ENCODE results near the gene KANSL1. TPM values are rescaled to one million over a fixed set of nuclear protein-coding genes. Genes with fewer than 3 reads are reported as not detected.
"Not testable (repeated sequence)": the region's sequence is repeated elsewhere in the genome, so short reads cannot be mapped to it uniquely, and the experiment has no call there.

KANSL1 gene
- total and polyA plus RNA-seq, 12 donors, result 23.2 to 81.2 (median 58.0) TPM

GRCh38 chr17:46117850-46118696, 75.2 kb downstream of the KANSL1 start:
- peaks cover 17 to 78% of the 10 kb centered on the region in 2 donors for H3K4me1 ChIP-seq (replicated peaks in 1 of 2)
- intact Hi-C loops (cut with DNase I), result loop anchor here in 1 of 2 donors (10.0 kb wide), 1 partner anchor 53 kb away; no protein-coding TSS in a partner anchor
- H3K9me3 ChIP-seq (replicated peaks in 1 of 3), result no peaks in the 10 kb centered on the region
- no peak overlapping the region for H3K4me3 ChIP-seq
- 22 to 32% (median 29%) methylated on average over 5 of the region's 5 CpGs for WGBS, 4 donors
- peak overlapping the region in 2 of 5 donors; percentile 11 to 20 for H3K27ac ChIP-seq
- TF ChIP-seq POLR2A (IDR thresholded peaks at IDR 0.05) (no peak), CTCF (IDR thresholded peaks at IDR 0.05) (no peak)
- no peaks in the 10 kb centered on the region for H3K36me3 ChIP-seq (replicated peaks in 1 of 2)
- H3K27me3 ChIP-seq, result no peaks in the 10 kb centered on the region
- DNase-seq, result peak in 1 of 7 donors; percentile 41

GRCh38 chr17:46117117-46117516, 76.1 kb downstream of the KANSL1 start:
- DNase-seq, result no peak
- H3K4me3 ChIP-seq, result no peak overlapping the region
- intact Hi-C loops (cut with DNase I), result loop anchor here in 1 of 2 donors (10.0 kb wide), 1 partner anchor 52 kb away; no protein-coding TSS in a partner anchor
- TF ChIP-seq CTCF (IDR thresholded peaks at IDR 0.05) (no peak), POLR2A (IDR thresholded peaks at IDR 0.05) (no peak)
- 75 to 82% (median 79%) methylated on average over 3 of the region's 3 CpGs for WGBS, 4 donors
- H3K4me1 ChIP-seq (replicated peaks in 1 of 2), result peaks cover 17 to 75% of the 10 kb centered on the region in 2 donors
- H3K27me3 ChIP-seq, result no peaks in the 10 kb centered on the region
- no peaks in the 10 kb centered on the region for H3K36me3 ChIP-seq (replicated peaks in 1 of 2)
- H3K27ac ChIP-seq, result no peak overlapping the region
- H3K9me3 ChIP-seq (replicated peaks in 1 of 3), result no peaks in the 10 kb centered on the region

GRCh38 chr17:46115699-46116098, 77.5 kb downstream of the KANSL1 start:
- Histone ChIP-seq H3K9me3 (replicated peaks in 1 of 3) (no peaks in the 10 kb centered on the region), H3K27ac (no peak overlapping the region), H3K27me3 (no peaks in the 10 kb centered on the region), H3K36me3 (replicated peaks in 1 of 2) (no peaks in the 10 kb centered on the region), H3K4me1 (replicated peaks in 1 of 2) (peaks cover 14 to 68% of the 10 kb centered on the region in 2 donors), H3K4me3 (no peak overlapping the region)
- 73 to 81% (median 77%) methylated on average over 6 of the region's 6 CpGs for WGBS, 4 donors
- intact Hi-C loops (cut with DNase I), result loop anchor here in 1 of 2 donors (10.0 kb wide), 1 partner anchor 51 kb away; no protein-coding TSS in a partner anchor
- no peak for TF ChIP-seq CTCF (IDR thresholded peaks at IDR 0.05)
- TF ChIP-seq POLR2A (IDR thresholded peaks at IDR 0.05), result no peak
- no peak for DNase-seq

- WGBS, 4 donors, result 95 to 100% (median 97%) methylated on average over 11 of the region's 11 CpGs
- H3K4me1 ChIP-seq (replicated peaks in 1 of 2), result peaks cover 15 to 74% of the 10 kb centered on the region in 2 donors
- H3K27ac ChIP-seq; H3K36me3 ChIP-seq (replicated peaks in 1 of 2); DNase-seq; H3K27me3 ChIP-seq; H3K9me3 ChIP-seq (replicated peaks in 1 of 3); H3K4me3 ChIP-seq: not testable (repeated sequence)
- intact Hi-C loops (cut with DNase I), result loop anchor here in 1 of 2 donors (10.0 kb wide), 1 partner anchor 46 kb away; no protein-coding TSS in a partner anchor
Measured at GRCh38 chr17:46111236-46111635, 82.0 kb downstream of the KANSL1 start.
